ENCODE data around the gene DYNLT5.

The DYNLT5 gene

GRCh38 chr1:66751160-66751559, 1.1 kb upstream of the DYNLT5 start:
- no peaks in the 10 kb centered on the region for H3K9me3 ChIP-seq (ENCODE audit: insufficient read depth, low read depth, low read length)
- H3K36me3 ChIP-seq (ENCODE audit: insufficient read depth, low read length), result no peaks in the 10 kb centered on the region
- peaks cover 5% of the 10 kb centered on the region; the same call in 1 of the 2 replicates for H3K4me1 ChIP-seq (ENCODE audit: insufficient read depth, low read length)
- H3K27ac ChIP-seq (ENCODE audit: low read depth, low read length), result no peak overlapping the region
- peaks cover 31% of the 10 kb centered on the region for H3K27me3 ChIP-seq (ENCODE audit: insufficient read depth, low read length)
- no peak overlapping the region for H3K4me3 ChIP-seq (ENCODE audit: low read length)
- no peak overlapping the region for H3K9ac ChIP-seq (ENCODE audit: low read depth, low read length)
- 91% methylated on average over 4 of the region's 4 CpGs for WGBS

GRCh38 chr1:66752671-66753371, 562 bp downstream of the DYNLT5 start:
- H3K36me3 ChIP-seq (ENCODE audit: insufficient read depth, low read length), result no peaks in the 10 kb centered on the region
- peak overlapping the region; percentile 60 for H3K9ac ChIP-seq (ENCODE audit: low read depth, low read length)
- peak overlapping the region; percentile 64 for H3K4me3 ChIP-seq (ENCODE audit: low read length)
- H3K9me3 ChIP-seq (ENCODE audit: insufficient read depth, low read depth, low read length), result no peaks in the 10 kb centered on the region
- H3K27me3 ChIP-seq (ENCODE audit: insufficient read depth, low read length), result peaks cover 31% of the 10 kb centered on the region
- H3K4me1 ChIP-seq (ENCODE audit: insufficient read depth, low read length), result peaks cover 5% of the 10 kb centered on the region; the same call in 1 of the 2 replicates
- H3K27ac ChIP-seq (ENCODE audit: low read depth, low read length), result no peak overlapping the region
- 46% methylated on average over 17 of the region's 18 CpGs for WGBS

- Histone ChIP-seq H3K4me3 (ENCODE audit: low read length) (no peak overlapping the region), H3K27ac (ENCODE audit: low read depth, low read length) (no peak overlapping the region), H3K36me3 (ENCODE audit: insufficient read depth, low read length) (no peaks in the 10 kb centered on the region), H3K27me3 (ENCODE audit: insufficient read depth, low read length) (peaks cover 8% of the 10 kb centered on the region), H3K9ac (ENCODE audit: low read depth, low read length) (no peak overlapping the region), H3K9me3 (ENCODE audit: insufficient read depth, low read depth, low read length) (no peaks in the 10 kb centered on the region), H3K4me1 (ENCODE audit: insufficient read depth, low read length) (no peaks in the 10 kb centered on the region)
- WGBS, result 92% methylated on average over 6 of the region's 6 CpGs
Observed at GRCh38 chr1:66757722-66758240, 5.5 kb downstream of the DYNLT5 start.

GRCh38 chr1:66758241-66758755, 6.0 kb downstream of the DYNLT5 start:
- H3K9ac ChIP-seq (ENCODE audit: low read depth, low read length), result no peak overlapping the region
- H3K27ac ChIP-seq (ENCODE audit: low read depth, low read length), result no peak overlapping the region
- no peak overlapping the region for H3K4me3 ChIP-seq (ENCODE audit: low read length)
- peaks cover 3% of the 10 kb centered on the region; the same call in 1 of the 2 replicates for H3K27me3 ChIP-seq (ENCODE audit: insufficient read depth, low read length)
- H3K4me1 ChIP-seq (ENCODE audit: insufficient read depth, low read length), result no peaks in the 10 kb centered on the region
- no peaks in the 10 kb centered on the region for H3K9me3 ChIP-seq (ENCODE audit: insufficient read depth, low read depth, low read length)
- H3K36me3 ChIP-seq (ENCODE audit: insufficient read depth, low read length), result no peaks in the 10 kb centered on the region
- WGBS, result 92% methylated on average over 1 of the region's 1 CpG

- no peak overlapping the region for H3K27ac ChIP-seq (ENCODE audit: low read depth, low read length)
- H3K9me3 ChIP-seq (ENCODE audit: insufficient read depth, low read depth, low read length), result no peaks in the 10 kb centered on the region
- 87% methylated on average over 1 of the region's 1 CpG for WGBS
- H3K36me3 ChIP-seq (ENCODE audit: insufficient read depth, low read length), result no peaks in the 10 kb centered on the region
- H3K27me3 ChIP-seq (ENCODE audit: insufficient read depth, low read length), result no peaks in the 10 kb centered on the region
- H3K4me1 ChIP-seq (ENCODE audit: insufficient read depth, low read length), result no peaks in the 10 kb centered on the region
- no peak overlapping the region for H3K9ac ChIP-seq (ENCODE audit: low read depth, low read length)
- no peak overlapping the region for H3K4me3 ChIP-seq (ENCODE audit: low read length)
Observed at GRCh38 chr1:66760506-66760905, 8.2 kb downstream of the DYNLT5 start.

GRCh38 chr1:66761221-66761620, 9.0 kb downstream of the DYNLT5 start:
- no peak overlapping the region for H3K27ac ChIP-seq (ENCODE audit: low read depth, low read length)
- 93% methylated on average over 2 of the region's 2 CpGs for WGBS
- no peak overlapping the region for H3K4me3 ChIP-seq (ENCODE audit: low read length)
- H3K36me3 ChIP-seq (ENCODE audit: insufficient read depth, low read length), result no peaks in the 10 kb centered on the region
- no peaks in the 10 kb centered on the region for H3K4me1 ChIP-seq (ENCODE audit: insufficient read depth, low read length)
- no peaks in the 10 kb centered on the region for H3K9me3 ChIP-seq (ENCODE audit: insufficient read depth, low read depth, low read length)
- H3K27me3 ChIP-seq (ENCODE audit: insufficient read depth, low read length), result no peaks in the 10 kb centered on the region
- no peak overlapping the region for H3K9ac ChIP-seq (ENCODE audit: low read depth, low read length)

GRCh38 chr1:66764994-66765578, 12.8 kb downstream of the DYNLT5 start:
- Histone ChIP-seq H3K27me3 (ENCODE audit: insufficient read depth, low read length) (no peaks in the 10 kb centered on the region), H3K4me3 (ENCODE audit: low read length) (no peak overlapping the region), H3K9ac (ENCODE audit: low read depth, low read length) (no peak overlapping the region), H3K36me3 (ENCODE audit: insufficient read depth, low read length) (no peaks in the 10 kb centered on the region), H3K27ac (ENCODE audit: low read depth, low read length) (no peak overlapping the region), H3K4me1 (ENCODE audit: insufficient read depth, low read length) (no peaks in the 10 kb centered on the region), H3K9me3 (ENCODE audit: insufficient read depth, low read depth, low read length) (no peaks in the 10 kb centered on the region)
- no CpG with 5 or more reads among the region's 3 CpGs for WGBS

- Histone ChIP-seq H3K4me1 (ENCODE audit: insufficient read depth, low read length) (no peaks in the 10 kb centered on the region), H3K27ac (ENCODE audit: low read depth, low read length) (no peak overlapping the region), H3K27me3 (ENCODE audit: insufficient read depth, low read length) (no peaks in the 10 kb centered on the region), H3K9ac (ENCODE audit: low read depth, low read length) (no peak overlapping the region), H3K36me3 (ENCODE audit: insufficient read depth, low read length) (no peaks in the 10 kb centered on the region), H3K9me3 (ENCODE audit: insufficient read depth, low read depth, low read length) (no peaks in the 10 kb centered on the region), H3K4me3 (ENCODE audit: low read length) (no peak overlapping the region)
Observed at GRCh38 chr1:66767626-66768025, 15.4 kb downstream of the DYNLT5 start.

GRCh38 chr1:66768965-66769364, 16.7 kb downstream of the DYNLT5 start:
- WGBS, result 83% methylated on average over 1 of the region's 1 CpG
- Histone ChIP-seq H3K36me3 (ENCODE audit: insufficient read depth, low read length) (no peaks in the 10 kb centered on the region), H3K9ac (ENCODE audit: low read depth, low read length) (no peak overlapping the region), H3K27me3 (ENCODE audit: insufficient read depth, low read length) (no peaks in the 10 kb centered on the region), H3K27ac (ENCODE audit: low read depth, low read length) (no peak overlapping the region), H3K9me3 (ENCODE audit: insufficient read depth, low read depth, low read length) (no peaks in the 10 kb centered on the region), H3K4me1 (ENCODE audit: insufficient read depth, low read length) (no peaks in the 10 kb centered on the region), H3K4me3 (ENCODE audit: low read length) (no peak overlapping the region)

GRCh38 chr1:66769512-66770229, 17.4 kb downstream of the DYNLT5 start:
- Histone ChIP-seq H3K27ac (ENCODE audit: low read depth, low read length) (no peak overlapping the region), H3K27me3 (ENCODE audit: insufficient read depth, low read length) (no peaks in the 10 kb centered on the region), H3K9ac (ENCODE audit: low read depth, low read length) (no peak overlapping the region), H3K4me1 (ENCODE audit: insufficient read depth, low read length) (no peaks in the 10 kb centered on the region), H3K4me3 (ENCODE audit: low read length) (no peak overlapping the region), H3K9me3 (ENCODE audit: insufficient read depth, low read depth, low read length) (no peaks in the 10 kb centered on the region), H3K36me3 (ENCODE audit: insufficient read depth, low read length) (no peaks in the 10 kb centered on the region)
- 93% methylated on average over 4 of the region's 7 CpGs for WGBS

GRCh38 chr1:66770240-66770639, 18.0 kb downstream of the DYNLT5 start:
- H3K4me1 ChIP-seq (ENCODE audit: insufficient read depth, low read length), result no peaks in the 10 kb centered on the region
- H3K9ac ChIP-seq (ENCODE audit: low read depth, low read length), result no peak overlapping the region
- no peaks in the 10 kb centered on the region for H3K9me3 ChIP-seq (ENCODE audit: insufficient read depth, low read depth, low read length)
- H3K27ac ChIP-seq (ENCODE audit: low read depth, low read length), result no peak overlapping the region
- no peak overlapping the region for H3K4me3 ChIP-seq (ENCODE audit: low read length)
- H3K36me3 ChIP-seq (ENCODE audit: insufficient read depth, low read length), result no peaks in the 10 kb centered on the region
- WGBS, result 100% methylated on average over 1 of the region's 2 CpGs
- H3K27me3 ChIP-seq (ENCODE audit: insufficient read depth, low read length), result no peaks in the 10 kb centered on the region
